GM18508 (cell line): ENCODE results near the gene SGCD.
"Not testable (repeated sequence)": the region's sequence is repeated elsewhere in the genome, so short reads cannot be mapped to it uniquely, and the experiment has no call there.

ENCODE experiments used
- ATAC-seq: cut with Tn5 transposase; IDR thresholded peaks from one replicate; pipeline ENCODE4 v1.9.1; 2021; ENCODE audit warnings: moderate number of reproducible peaks; ENCODE audit not compliant: insufficient read depth, unreplicated experiment

The SGCD gene

DNA sequence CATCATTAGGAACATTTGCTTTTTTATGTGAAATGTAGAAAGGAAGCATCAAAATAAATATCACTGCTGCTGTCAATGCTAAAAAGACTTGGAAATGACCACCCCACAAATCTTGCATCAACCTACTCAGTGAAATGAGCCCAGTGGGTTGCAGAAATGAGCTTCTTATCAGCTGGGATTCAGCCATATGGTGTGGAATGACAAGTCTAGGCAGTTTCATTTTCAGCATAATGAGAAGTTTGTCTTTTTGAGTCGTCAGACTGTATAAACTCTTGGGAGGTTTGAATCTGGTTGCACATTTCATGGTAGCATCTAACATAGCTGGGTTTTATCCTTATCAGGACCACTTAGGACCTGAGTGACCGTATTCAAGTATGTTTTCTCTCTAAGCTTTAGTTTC is 272.0 kb downstream of the SGCD start:
- ATAC-seq, result no peak

- ATAC-seq, result not testable (repeated sequence)
Observed at GRCh38 chr5:156610582-156610981, 283.6 kb downstream of the SGCD start.

- no peak for ATAC-seq
Observed at GRCh38 chr5:156615901-156616300, 288.9 kb downstream of the SGCD start.

DNA sequence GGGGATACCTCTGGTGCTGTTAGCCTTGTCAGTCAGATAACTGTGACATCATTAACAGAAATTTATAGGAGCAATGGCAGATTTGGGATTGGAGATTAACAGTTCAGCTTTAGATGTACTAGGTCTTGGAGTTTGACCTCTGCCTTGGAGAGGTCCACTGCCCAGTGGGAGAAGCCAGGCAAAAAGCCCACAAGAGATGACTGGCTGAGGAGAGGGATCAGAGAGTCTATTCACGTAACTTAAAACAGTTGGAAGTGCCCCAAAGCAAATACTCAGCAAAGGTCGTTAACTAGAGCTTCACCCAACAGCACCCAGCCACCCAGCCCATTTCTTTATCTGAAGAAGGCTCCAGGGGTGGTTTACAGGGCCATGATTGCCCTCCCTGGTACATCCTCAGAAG is 290.5 kb downstream of the SGCD start:
- no peak for ATAC-seq

- no peak for ATAC-seq
Observed at GRCh38 chr5:156618601-156619000, 291.6 kb downstream of the SGCD start.

DNA sequence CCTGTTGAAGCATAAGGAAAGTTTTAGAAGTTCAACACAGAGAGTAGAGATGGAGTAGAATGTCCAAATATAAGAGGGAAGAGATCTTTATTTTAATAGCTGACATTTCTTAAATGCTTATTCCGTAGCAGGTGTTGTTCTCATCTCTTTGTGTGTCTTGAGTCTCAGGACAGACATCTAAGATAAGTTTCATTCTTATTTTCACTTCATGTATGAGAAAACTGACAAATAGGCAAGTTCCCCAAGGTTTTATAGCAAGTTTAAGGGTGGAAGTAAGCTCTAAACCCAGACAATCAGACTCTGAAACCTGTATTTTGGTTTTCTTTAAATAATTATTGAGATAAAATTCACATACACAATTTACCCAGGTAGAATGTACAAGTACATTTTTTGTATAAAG is 294.8 kb downstream of the SGCD start:
- ATAC-seq, result no peak

DNA sequence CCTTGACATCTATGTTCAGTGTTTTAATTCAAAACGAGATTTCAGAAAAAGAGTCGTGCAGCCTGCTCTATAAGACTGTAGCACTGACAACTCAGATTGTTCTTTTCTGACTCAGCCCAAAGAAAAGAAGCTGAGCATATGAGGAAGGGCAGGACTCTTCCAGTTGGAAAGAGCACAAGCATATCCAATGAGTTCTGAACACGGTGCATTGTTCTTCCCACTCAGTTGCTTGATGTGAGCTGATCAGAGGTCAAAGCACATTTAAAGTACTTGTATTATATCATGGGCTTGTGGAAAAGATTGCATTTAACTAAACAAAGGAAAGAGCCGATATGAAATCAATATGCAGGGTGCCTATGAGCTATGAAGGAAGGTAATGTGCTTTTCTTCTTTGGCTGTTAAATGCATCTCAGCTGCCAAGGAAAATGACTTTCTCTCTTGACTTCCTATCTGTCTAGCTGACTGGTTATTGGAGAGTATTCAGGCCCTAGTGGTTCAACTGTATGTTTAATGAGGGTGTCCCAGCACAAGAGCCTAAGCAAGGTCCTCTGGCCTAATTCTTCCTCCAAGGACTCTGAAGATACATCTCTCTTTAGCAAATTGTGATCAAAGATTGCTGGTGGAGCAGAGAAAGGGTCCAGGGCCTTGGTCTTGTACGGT is 296.5 kb downstream of the SGCD start:
- ATAC-seq, result no peak

DNA sequence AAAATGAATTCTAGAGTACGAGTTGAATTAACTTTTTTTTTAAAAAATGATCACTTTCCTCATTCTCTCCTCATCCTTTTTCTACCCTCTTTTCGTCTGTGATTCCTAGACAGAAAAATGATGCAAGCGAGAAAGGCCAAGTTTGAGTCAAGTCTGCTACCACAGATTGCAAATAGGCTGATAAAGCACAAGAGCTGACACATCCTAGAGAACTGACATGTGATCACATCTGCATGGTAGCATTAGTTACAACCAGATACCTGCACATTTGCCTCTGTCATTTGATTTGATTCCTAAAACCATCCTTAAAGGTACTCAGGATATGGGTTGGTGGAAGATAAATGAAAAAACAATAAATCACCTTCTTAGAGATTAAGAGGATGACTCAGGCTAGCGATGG is 297.7 kb downstream of the SGCD start:
- no peak for ATAC-seq

DNA sequence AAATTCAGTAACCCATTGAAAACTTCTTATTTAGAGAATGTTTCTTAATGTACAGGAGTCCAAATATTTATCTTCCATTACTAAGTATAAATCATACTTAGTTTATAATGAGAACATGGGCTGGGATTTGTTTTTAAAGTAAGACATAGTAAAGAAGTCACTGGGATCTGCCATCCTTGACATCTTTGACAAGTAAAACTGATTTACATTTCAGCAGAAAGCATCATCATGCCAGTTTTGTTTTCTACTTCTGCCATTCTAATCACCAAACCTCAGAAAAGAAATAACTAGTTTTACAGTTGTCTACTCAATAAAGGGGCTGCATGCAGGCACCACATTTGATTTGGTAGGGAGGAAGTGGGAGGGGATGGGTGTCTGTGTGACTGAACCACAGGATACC is 301.5 kb downstream of the SGCD start:
- no peak for ATAC-seq

- no peak for ATAC-seq
Observed at GRCh38 chr5:156631005-156631404, 304.0 kb downstream of the SGCD start.

- no peak for ATAC-seq
Observed at GRCh38 chr5:156634301-156634700, 307.3 kb downstream of the SGCD start.

- no peak for ATAC-seq
Observed at GRCh38 chr5:156640691-156641241, 313.8 kb downstream of the SGCD start.

- no peak for ATAC-seq
Observed at GRCh38 chr5:156641686-156642085, 314.7 kb downstream of the SGCD start.

DNA sequence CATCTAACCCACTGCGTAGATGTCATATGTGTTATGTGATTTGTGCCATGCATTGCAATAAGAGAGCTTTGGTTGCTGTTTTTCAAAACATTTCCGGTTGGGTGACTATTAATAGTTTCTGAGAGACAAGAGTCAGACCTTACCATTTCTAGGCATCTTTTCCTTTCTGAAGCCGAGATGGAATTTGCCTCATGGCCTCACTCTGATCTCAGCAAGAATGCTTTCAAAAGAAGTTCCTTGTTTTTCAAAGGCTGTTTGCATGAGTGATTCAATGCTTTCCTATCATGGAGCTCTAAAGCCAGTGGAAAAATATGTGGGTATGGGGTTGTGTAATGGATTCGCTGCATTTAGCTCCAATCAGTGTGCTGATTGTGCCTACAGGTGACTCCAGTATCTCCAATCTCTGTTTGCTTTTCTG is 320.1 kb downstream of the SGCD start:
- ATAC-seq, result no peak

GRCh38 chr5:156654444-156654843 is 327.5 kb downstream of the SGCD start:
- ATAC-seq, result no peak

GRCh38 chr5:156655732-156656131 is 328.8 kb downstream of the SGCD start:
- ATAC-seq, result no peak

GRCh38 chr5:156664832-156665231 is 337.9 kb downstream of the SGCD start:
- not testable (repeated sequence) for ATAC-seq

DNA sequence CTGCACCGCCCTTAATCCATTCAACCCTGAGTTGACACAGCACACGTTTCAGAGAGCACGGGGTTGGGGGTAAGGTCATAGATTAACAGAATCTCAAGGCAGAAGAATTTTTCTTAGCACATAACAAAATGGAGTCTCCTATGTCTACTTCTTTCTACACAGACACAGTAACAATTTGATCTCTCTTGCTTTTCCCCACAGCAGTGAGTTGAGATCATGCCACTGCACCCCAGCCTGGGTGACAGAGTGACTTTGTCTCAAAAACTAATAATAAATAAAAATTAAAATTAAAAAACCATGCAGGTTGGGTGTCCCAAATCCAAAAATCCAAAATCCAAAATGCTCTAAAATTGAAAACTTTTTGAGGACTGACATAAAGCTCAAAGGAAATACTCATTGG is 339.7 kb downstream of the SGCD start:
- ATAC-seq, result not testable (repeated sequence)

DNA sequence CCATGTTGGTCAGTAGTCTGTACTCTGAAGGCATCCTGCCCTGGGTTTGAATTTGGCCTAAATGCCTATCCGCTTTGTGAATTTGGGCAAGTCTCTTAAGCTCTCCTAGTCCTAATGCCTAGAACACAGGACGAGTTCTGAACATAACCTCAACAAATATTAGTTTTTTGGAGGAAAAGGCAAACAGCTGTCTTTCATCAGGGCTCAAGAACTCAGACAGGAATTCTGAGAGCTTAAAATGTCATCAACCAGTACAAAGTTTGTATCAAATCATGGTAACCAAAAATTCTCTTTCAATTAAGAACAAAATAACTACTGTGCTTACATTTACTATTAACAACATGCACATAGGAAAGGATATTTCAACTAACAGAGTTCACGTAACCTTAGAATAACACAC is 340.7 kb downstream of the SGCD start:
- ATAC-seq, result no peak

DNA sequence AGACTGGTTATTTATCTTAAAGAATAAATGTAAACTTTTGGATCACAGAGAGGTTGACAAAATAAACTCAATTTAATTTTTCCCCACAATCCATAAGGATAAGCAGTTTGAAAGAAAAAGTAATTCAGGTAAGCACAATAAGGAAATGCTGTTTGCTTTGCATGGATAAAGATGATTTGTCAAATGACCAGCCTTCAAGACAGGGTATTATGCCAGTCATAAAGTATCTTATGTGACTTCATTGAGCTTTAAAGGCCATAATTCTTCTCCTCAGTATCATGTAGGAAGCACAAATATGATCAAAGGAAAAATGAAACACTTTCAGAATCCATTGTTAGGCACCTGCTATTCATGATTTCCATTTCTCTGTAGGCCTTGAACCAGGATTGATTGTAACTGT is 342.5 kb downstream of the SGCD start:
- ATAC-seq, result no peak

DNA sequence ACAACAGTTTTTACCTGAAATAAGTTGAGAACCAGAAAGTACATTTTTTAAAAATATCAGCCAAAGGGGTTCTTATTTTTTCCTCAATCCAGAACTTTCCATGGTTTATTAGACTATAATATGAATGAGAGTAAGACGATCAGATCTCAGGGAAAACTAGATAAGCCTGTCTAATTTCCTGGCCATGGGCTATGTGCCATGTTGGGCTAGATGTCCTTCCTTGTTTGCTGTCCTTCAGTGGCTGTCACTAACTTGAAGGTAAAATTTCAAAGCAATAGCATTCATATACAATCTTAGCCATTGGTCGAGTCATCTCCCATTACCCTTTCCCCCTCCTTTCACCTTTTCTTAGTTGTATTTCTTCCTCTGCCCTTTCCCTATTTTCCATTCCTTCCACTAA is 343.7 kb downstream of the SGCD start:
- no peak for ATAC-seq

DNA sequence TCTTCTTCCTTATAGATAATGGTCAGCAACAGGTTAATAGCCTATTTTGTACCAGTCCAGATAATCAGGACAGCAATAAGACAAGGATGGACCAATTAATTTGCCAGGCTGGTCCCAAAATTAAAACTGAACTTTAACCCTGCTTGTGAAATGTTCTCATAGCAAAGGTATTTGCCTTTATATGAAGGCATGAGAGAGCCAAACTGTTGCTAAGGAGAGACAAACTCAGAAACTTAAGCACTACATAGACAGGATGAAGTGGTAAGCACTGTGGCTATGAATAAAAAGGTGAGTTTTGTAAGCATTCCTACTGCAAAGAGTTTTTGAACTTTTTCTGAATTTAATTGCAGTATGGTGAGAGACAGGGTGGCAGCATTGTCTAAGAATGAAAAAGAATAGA is 348.4 kb downstream of the SGCD start:
- no peak for ATAC-seq
